GM12872 (cell line): ENCODE data around the gene PCCA.

ENCODE experiments used
- CTCF ChIP-seq: IDR thresholded peaks from 3 replicates; pipeline ENCODE4 v1.5.1; 2011; ENCODE audit warnings: low read depth, mild to moderate bottlenecking, low read length, moderate library complexity; ENCODE audit not compliant: insufficient read depth

The PCCA gene

GRCh38 chr13:100088644-100089464, at the start of gene PCCA:
PCCA (plus strand) TSS chr13:100089093; CDS start chr13:100089121, 28 bp downstream.
- TF ChIP-seq CTCF = no peak

GRCh38 chr13:100039740-100040139, 49.2 kb upstream of the PCCA start:
- no peak for TF ChIP-seq CTCF

GRCh38 chr13:100040196-100040595, 48.7 kb upstream of the PCCA start:
- TF ChIP-seq CTCF = no peak

- no peak for TF ChIP-seq CTCF
Observed at GRCh38 chr13:100044936-100045335, 44.0 kb upstream of the PCCA start.

GRCh38 chr13:100045355-100045754, 43.5 kb upstream of the PCCA start:
- TF ChIP-seq CTCF = no peak

- no peak for TF ChIP-seq CTCF
Observed at GRCh38 chr13:100051070-100051469, 37.8 kb upstream of the PCCA start.

- no peak for TF ChIP-seq CTCF
Observed at GRCh38 chr13:100059827-100060226, 29.1 kb upstream of the PCCA start.
